Eye (tissue), 1 donor: ENCODE results near the gene MACROD1.

ENCODE experiments used
- DNase-seq: peaks from one replicate; pipeline ENCODE4 v3.0.0-alpha.2; 2015

The MACROD1 gene

GRCh38 chr11:64070314-64070681, 95.6 kb downstream of the MACROD1 start:
- DNase-seq: peak; percentile 73

GRCh38 chr11:64069401-64070313, 96.3 kb downstream of the MACROD1 start:
- no peak for DNase-seq

GRCh38 chr11:64068705-64069400, 97.1 kb downstream of the MACROD1 start:
- no peak for DNase-seq

DNA sequence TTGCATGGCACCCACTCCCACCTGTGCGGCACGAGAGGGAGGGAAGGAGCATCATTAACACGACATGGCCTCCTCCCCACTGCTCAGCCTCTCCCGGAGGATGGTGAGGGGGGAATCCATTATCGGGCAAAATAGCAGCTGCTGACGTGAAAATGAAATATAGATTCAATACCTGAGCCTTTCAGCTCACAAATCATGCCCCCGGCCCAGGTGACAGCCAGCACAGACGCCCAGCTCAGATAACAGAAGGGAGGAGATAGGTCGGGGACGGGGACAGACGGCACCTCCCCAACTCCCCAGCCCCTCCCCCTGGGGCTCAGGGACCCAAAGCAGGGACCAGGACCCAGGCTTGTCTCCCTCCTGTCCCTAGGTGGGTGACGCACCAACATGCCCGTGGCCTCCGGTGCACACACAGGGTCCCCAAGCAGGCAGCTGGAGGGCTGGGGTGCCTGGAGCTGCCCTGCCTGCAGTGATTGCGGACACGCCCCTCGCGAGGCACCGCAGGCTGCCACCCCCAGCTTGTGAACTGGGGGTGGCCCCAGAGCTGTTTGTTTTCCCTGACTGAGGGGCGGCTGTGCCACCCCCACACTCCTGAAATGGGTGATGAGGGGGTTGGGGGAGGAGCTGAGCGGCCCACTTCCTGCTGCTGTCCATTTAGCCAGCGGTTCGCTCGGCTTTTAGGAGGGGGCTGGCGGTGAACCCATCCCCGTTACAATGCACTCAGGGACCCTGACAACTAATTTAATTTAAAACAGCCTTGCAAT, 98.5 kb downstream of the MACROD1 start:
- no peak for DNase-seq

DNA sequence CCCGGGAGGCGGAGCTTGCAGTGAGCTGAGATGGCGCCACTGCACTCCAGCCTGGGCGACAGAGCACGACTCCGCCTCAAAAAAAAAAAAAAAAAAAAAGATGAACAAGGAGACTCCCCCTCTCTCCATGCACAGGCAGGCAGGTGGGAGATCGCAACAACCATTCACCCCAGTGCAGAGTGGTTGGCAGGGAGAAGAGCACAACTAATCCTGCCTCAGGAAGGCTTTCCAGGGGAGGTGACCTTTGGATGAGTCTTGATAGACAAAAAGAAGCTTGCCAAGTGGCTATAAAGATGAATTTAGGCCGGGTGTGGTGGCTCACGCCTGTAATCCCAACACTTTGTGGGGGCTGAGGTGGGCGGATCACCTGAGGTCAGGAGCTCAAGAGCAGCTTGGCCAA, 100.2 kb downstream of the MACROD1 start:
- DNase-seq: no peak

- DNase-seq: no peak
These were observed 100.8 kb downstream of the MACROD1 start for GRCh38 chr11:64065141-64065465.

DNA sequence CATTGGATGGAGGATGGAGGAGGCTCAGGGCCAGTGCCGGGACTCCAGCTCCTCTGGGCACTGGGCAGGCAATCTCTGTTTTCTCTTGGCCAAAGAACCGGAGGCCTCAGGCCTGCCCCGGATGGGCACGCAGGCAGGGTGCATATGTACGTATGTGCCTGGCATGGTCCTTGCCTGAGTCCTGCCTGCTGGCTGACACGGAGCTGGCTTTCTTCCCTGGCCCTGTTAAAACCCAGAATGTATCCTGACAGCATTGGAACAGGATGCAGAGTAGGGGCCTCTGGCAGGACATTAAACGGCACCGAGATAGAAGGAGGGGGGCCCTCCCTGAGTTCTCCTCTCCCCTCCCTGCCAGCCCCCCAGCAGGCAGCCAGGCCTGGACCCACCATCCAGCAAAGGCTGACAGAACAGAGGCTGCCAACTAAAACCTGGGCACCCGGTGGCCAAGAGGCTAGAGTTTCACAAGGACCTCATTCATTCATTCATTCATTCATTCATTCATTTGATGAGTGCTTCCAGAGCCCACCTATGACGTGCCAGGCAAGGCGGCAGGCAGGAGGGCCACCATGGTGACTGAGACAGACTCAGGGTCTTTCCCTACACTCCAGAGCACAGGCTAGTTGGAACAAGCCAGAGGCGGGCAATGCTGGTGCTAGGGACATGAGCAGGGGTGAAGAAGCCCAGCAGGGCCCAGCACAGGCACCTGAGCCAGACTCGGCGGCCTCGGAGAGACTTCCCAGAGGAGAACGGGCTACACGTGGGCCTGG, 101.4 kb downstream of the MACROD1 start:
- no peak for DNase-seq

DNA sequence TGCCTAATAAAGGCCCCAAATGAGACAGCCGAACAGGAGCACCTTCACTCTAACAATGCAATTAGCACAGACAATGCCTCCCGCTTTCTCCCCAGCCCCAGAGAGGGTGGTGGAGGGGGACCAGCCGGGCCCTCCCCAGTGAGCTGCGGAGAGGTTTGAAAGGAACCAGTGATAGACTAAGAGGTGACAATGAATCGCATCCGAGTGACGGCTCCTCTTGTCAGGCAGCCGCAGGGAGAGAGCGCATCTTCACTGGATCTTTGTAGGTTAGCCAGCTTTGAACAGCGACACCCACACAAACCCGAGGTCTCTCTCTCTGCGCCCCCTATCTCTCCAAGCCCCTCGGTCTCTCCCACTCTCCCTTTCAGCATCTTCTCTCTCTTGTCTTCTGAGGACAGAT, 102.1 kb downstream of the MACROD1 start:
- DNase-seq: peak; percentile 60

DNA sequence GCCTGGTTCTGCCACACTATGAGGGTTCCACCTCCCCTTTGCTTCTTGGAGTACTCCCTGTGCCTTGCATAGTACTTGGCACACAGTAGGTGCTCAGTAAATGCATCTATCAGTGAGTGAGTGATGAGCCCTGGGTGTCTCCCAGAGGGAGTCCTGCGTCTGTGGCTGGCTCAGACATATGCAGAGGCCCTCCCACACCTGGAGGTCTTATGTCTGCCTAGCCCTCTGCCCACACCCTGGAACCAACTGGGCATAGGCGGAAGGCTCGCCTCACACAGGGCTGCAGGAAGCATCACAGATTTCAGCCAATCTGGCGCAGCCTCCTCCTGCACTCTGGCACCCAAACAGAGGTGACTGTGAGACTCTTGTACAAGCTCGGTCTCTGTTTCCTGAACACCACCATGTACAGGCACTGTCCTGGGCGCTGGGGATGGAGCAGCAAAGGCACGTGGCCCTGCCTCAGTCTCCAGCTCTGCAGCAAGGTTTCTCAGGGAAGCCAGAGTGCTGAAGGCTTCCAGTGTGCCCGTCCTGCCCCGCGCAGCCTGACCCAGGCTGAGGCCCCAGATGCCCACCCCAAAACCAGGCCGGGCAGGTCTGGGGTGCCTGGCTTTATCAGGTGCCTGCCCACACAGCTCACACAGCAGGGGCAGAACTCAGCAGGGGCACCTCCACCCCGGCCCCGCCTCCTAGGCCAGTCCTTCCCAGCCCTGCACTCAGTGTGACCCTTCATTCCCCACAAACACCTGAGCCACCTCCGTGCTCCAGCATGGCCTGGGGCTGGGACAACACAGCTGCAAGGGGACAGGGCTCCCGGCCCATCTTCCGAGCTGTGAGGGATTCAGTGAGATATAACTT, 103.5 kb downstream of the MACROD1 start:
- no peak for DNase-seq

GRCh38 chr11:64060861-64061444, 105.0 kb downstream of the MACROD1 start:
- peak; percentile 76 for DNase-seq

- no peak for DNase-seq
These were observed 105.6 kb downstream of the MACROD1 start for GRCh38 chr11:64060263-64060860.

DNA sequence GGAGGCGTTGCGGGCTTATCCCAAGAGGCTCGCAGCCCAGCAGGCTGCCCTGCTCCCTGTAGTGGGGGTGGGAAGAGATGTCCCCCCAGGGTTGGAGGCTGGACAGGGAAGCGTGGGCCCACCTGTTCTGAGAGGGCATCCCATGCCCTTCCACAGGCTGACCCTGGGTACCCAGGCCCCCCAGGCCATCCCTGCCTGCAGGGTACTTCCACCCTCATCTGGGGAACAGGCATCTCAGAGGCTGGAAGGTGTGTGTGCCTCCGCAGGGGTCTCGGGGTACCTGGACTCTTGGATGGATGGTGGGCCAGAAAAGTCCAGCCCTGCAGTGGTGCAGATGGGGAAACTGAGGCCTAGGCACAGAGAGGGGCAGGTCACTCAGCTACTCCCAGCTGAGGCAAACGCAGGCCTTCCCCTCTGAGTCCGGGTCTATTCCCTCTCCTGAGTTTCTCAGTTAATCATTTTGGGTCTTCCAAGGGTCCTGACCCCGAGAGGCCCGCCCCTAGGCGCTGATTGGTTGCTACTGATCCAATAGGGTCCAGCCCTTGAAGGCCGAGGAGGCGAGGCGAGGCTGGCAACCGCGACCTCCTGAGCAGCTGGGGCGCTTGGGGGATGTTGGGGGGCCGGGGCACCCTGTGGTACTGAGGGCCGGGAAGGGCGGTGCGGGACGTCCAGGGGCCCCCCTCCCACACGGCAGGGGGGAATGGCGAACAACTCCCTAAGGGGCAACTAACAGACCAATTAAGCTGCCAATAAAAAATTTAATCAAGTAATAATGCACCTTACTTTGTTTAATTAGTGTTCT, 106.4 kb downstream of the MACROD1 start:
- DNase-seq: no peak

GRCh38 chr11:64058494-64058893, 107.4 kb downstream of the MACROD1 start:
- DNase-seq: no peak

GRCh38 chr11:64057890-64058289, 108.0 kb downstream of the MACROD1 start:
- DNase-seq: no peak

- DNase-seq: no peak
These were observed 109.1 kb downstream of the MACROD1 start for GRCh38 chr11:64056861-64057260.

DNA sequence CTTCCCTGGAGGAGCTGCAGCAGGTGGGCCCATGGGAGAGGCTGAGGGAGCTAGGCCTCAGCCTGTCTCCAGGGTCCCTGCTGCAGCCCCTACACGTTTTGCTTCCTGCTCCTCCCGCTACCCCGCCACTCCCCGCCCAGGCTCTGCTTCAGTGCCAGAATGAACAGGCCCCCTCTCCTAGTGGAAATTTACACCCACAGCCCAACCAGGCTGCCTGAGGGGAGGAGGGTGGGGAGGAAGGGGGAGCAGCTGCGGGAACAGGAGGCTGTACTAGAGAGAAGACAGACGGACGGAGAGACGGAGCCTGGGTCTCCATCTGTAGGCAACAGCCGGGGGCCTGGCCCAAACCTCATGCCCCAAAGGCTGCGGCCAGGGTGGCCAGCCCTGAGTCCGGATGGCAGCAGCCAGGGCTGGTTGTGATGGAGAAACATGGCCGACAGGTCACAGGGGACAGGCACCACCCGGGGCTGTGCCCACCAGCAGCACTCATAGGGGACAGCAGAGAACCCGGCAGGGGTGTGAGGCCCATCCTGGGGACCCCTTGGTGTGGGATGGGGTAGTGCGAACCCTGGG, 109.6 kb downstream of the MACROD1 start:
- DNase-seq: peak; percentile 67

GRCh38 chr11:64055077-64055476, 110.8 kb downstream of the MACROD1 start:
- no peak for DNase-seq

GRCh38 chr11:64053699-64054098, 112.2 kb downstream of the MACROD1 start:
- peak; percentile 74 for DNase-seq

GRCh38 chr11:64052938-64053622, 112.8 kb downstream of the MACROD1 start:
- DNase-seq: no peak
